ENCODE data around the gene TBL1Y. TPM values are rescaled to one million over a fixed set of nuclear protein-coding genes. Genes with fewer than 3 reads are reported as not detected.

The TBL1Y gene
- total and polyA plus RNA-seq, 2 experiments from 2014 or later: 2.6 to 5.8 TPM

GRCh38 chrY:7125136-7126056 lies 214.9 kb downstream of the TBL1Y start:
- Mint-ChIP-seq H3K4me1 (no peaks in the 10 kb centered on the region; the same call in 2 of the 3 replicates), H3K4me3 (no peak overlapping the region), H3K27me3 (ENCODE audit: insufficient read depth, low read depth, poor library complexity) (no peaks in the 10 kb centered on the region), H3K36me3 (ENCODE audit: low read depth) (no peaks in the 10 kb centered on the region), H3K27ac (no peak overlapping the region), H3K9me3 (no peaks in the 10 kb centered on the region)
- Histone ChIP-seq H3K9me2 (ENCODE audit: insufficient read depth) (no peaks in the 10 kb centered on the region), H4K20me1 (replicated peaks; ENCODE audit: insufficient read depth) (no peaks in the 10 kb centered on the region), H3K27me3 (ENCODE audit: insufficient read depth) (no peaks in the 10 kb centered on the region), H3K4me1 (ENCODE audit: insufficient read depth) (no peaks in the 10 kb centered on the region), H3K79me2 (replicated peaks; ENCODE audit: insufficient read depth) (no peaks in the 10 kb centered on the region), H3F3A (replicated peaks; ENCODE audit: low read depth) (no peaks in the 10 kb centered on the region), H3K4me3 (no peak overlapping the region), H3K4me2 (no peak overlapping the region), H3K27ac (ENCODE audit: low read depth) (no peak overlapping the region), H2AFZ (no peak overlapping the region), H3K36me3 (ENCODE audit: insufficient read depth) (no peaks in the 10 kb centered on the region)
- no peak for TF ChIP-seq ETS1 (IDR thresholded peaks at IDR 0.05)
- TF ChIP-seq EZH2 (IDR thresholded peaks at IDR 0.05; ENCODE audit: low read depth, unreplicated experiment): no peak
- TF ChIP-seq, protein P1, sequence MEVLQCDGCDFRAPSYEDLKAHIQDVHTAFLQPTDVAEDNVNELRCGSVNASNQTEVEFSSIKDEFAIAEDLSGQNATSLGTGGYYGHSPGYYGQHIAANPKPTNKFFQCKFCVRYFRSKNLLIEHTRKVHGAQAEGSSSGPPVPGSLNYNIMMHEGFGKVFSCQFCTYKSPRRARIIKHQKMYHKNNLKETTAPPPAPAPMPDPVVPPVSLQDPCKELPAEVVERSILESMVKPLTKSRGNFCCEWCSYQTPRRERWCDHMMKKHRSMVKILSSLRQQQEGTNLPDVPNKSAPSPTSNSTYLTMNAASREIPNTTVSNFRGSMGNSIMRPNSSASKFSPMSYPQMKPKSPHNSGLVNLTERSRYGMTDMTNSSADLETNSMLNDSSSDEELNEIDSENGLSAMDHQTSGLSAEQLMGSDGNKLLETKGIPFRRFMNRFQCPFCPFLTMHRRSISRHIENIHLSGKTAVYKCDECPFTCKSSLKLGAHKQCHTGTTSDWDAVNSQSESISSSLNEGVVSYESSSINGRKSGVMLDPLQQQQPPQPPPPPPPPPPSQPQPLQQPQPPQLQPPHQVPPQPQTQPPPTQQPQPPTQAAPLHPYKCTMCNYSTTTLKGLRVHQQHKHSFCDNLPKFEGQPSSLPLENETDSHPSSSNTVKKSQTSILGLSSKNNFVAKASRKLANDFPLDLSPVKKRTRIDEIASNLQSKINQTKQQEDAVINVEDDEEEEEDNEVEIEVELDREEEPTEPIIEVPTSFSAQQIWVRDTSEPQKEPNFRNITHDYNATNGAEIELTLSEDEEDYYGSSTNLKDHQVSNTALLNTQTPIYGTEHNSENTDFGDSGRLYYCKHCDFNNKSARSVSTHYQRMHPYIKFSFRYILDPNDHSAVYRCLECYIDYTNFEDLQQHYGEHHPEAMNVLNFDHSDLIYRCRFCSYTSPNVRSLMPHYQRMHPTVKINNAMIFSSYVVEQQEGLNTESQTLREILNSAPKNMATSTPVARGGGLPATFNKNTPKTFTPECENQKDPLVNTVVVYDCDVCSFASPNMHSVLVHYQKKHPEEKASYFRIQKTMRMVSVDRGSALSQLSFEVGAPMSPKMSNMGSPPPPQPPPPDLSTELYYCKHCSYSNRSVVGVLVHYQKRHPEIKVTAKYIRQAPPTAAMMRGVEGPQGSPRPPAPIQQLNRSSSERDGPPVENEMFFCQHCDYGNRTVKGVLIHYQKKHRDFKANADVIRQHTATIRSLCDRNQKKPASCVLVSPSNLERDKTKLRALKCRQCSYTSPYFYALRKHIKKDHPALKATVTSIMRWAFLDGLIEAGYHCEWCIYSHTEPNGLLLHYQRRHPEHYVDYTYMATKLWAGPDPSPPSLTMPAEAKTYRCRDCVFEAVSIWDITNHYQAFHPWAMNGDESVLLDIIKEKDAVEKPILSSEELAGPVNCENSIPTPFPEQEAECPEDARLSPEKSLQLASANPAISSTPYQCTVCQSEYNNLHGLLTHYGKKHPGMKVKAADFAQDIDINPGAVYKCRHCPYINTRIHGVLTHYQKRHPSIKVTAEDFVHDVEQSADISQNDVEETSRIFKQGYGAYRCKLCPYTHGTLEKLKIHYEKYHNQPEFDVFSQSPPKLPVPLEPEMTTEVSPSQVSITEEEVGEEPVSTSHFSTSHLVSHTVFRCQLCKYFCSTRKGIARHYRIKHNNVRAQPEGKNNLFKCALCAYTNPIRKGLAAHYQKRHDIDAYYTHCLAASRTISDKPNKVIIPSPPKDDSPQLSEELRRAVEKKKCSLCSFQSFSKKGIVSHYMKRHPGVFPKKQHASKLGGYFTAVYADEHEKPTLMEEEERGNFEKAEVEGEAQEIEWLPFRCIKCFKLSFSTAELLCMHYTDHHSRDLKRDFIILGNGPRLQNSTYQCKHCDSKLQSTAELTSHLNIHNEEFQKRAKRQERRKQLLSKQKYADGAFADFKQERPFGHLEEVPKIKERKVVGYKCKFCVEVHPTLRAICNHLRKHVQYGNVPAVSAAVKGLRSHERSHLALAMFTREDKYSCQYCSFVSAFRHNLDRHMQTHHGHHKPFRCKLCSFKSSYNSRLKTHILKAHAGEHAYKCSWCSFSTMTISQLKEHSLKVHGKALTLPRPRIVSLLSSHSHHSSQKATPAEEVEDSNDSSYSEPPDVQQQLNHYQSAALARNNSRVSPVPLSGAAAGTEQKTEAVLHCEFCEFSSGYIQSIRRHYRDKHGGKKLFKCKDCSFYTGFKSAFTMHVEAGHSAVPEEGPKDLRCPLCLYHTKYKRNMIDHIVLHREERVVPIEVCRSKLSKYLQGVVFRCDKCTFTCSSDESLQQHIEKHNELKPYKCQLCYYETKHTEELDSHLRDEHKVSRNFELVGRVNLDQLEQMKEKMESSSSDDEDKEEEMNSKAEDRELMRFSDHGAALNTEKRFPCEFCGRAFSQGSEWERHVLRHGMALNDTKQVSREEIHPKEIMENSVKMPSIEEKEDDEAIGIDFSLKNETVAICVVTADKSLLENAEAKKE (CRISPR knock-in tag; IDR thresholded peaks at IDR 0.05): no peak
- no peak for TF ChIP-seq ZNF331 (CRISPR knock-in tag; IDR thresholded peaks at IDR 0.05; ENCODE audit: low read depth)
- TF ChIP-seq NANOG (IDR thresholded peaks at IDR 0.05; ENCODE audit: borderline replicate concordance): no peak
- no peak for TF ChIP-seq EZH2phosphoT487 (IDR thresholded peaks at IDR 0.05; ENCODE audit: unreplicated experiment)
- no peak for TF ChIP-seq ZNF114 (CRISPR knock-in tag; IDR thresholded peaks at IDR 0.05)
- TF ChIP-seq, protein P2, sequence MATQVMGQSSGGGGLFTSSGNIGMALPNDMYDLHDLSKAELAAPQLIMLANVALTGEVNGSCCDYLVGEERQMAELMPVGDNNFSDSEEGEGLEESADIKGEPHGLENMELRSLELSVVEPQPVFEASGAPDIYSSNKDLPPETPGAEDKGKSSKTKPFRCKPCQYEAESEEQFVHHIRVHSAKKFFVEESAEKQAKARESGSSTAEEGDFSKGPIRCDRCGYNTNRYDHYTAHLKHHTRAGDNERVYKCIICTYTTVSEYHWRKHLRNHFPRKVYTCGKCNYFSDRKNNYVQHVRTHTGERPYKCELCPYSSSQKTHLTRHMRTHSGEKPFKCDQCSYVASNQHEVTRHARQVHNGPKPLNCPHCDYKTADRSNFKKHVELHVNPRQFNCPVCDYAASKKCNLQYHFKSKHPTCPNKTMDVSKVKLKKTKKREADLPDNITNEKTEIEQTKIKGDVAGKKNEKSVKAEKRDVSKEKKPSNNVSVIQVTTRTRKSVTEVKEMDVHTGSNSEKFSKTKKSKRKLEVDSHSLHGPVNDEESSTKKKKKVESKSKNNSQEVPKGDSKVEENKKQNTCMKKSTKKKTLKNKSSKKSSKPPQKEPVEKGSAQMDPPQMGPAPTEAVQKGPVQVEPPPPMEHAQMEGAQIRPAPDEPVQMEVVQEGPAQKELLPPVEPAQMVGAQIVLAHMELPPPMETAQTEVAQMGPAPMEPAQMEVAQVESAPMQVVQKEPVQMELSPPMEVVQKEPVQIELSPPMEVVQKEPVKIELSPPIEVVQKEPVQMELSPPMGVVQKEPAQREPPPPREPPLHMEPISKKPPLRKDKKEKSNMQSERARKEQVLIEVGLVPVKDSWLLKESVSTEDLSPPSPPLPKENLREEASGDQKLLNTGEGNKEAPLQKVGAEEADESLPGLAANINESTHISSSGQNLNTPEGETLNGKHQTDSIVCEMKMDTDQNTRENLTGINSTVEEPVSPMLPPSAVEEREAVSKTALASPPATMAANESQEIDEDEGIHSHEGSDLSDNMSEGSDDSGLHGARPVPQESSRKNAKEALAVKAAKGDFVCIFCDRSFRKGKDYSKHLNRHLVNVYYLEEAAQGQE (IDR thresholded peaks at IDR 0.05; ENCODE audit: unreplicated experiment): no peak
- no peak for TF ChIP-seq JUNB (IDR thresholded peaks at IDR 0.05; ENCODE audit: unreplicated experiment)
- TF ChIP-seq POLR2AphosphoS5 (IDR thresholded peaks at IDR 0.05; ENCODE audit: low read depth): no peak
- no peak for TF ChIP-seq CREB1 (CRISPR knock-in tag; IDR thresholded peaks at IDR 0.05; ENCODE audit: low read depth)
- no peak for TF ChIP-seq STAT1 (IDR thresholded peaks at IDR 0.05; ENCODE audit: unreplicated experiment)
- TF ChIP-seq CTCF (conservative IDR thresholded peaks at IDR 0.05; ENCODE audit: low read depth in 2 of 2): no peak
- ATAC-seq: no peak
- no peak for DNase-seq (ENCODE audit: low spot score)

All from GM23338 (cell line).